CD4-positive, alpha-beta memory T cell (primary cell): ENCODE results near the gene SASH1. TPM values are rescaled to one million over a fixed set of nuclear protein-coding genes. Genes with fewer than 3 reads are reported as not detected.
"Not testable (repeated sequence)": the region's sequence is repeated elsewhere in the genome, so short reads cannot be mapped to it uniquely, and the experiment has no call there.

Source experiments
- CTCF ChIA-PET: fragments of 350-600 bp; sonication (Branson Sonifier 250); formaldehyde crosslinking; loops from one replicate; lab custom pipeline; 2021; ENCODE audit warnings: inconsistent platforms; ENCODE audit not compliant: partially characterized antibody; lab: Charles Lee
- POLR2A ChIA-PET: fragments of 350-600 bp; sonication (Branson Sonifier 250); formaldehyde crosslinking; loops from one replicate; lab custom pipeline; 2021; ENCODE audit not compliant: partially characterized antibody; lab: Charles Lee
- DNase-seq, 5 donors: peaks; one replicate each; pipeline versions ENCODE4 v3.0.0 to v3.0.0-alpha.2; 2020 to 2022; ENCODE audit warnings: mixed read lengths in 1 of 5
- H3K27ac ChIP-seq: one replicate; pipeline ENCODE4 v1.7.0; 2013; ENCODE audit warnings: low read depth, low read length
- H3K27me3 ChIP-seq: 2 replicates; pipeline ENCODE4 v1.7.0; 2013; ENCODE audit warnings: mild to moderate bottlenecking, low read length, moderate library complexity; ENCODE audit not compliant: insufficient read depth
- H3K36me3 ChIP-seq: 2 replicates; pipeline ENCODE4 v1.7.0; 2013; ENCODE audit warnings: mild to moderate bottlenecking, low read length, moderate library complexity; ENCODE audit not compliant: insufficient read depth
- H3K4me1 ChIP-seq: 2 replicates; pipeline ENCODE4 v1.7.0; 2013; ENCODE audit warnings: mild to moderate bottlenecking, low read length, moderate library complexity; ENCODE audit not compliant: insufficient read depth
- H3K4me3 ChIP-seq, 2 donors: one replicate each; pipeline ENCODE4 v1.7.0; 2013; ENCODE audit warnings: low read length in 2 of 2, mild to moderate bottlenecking in 1 of 2
- H3K9me3 ChIP-seq, 2 donors: one replicate each; pipeline ENCODE4 v1.7.0; 2013; ENCODE audit warnings: low read length in 2 of 2, control low read depth in 1 of 2; ENCODE audit not compliant: control insufficient read depth in 1 of 2
- H3K27ac Mint-ChIP-seq, 7 donors: one replicate each; pipeline ENCODE4 v1.8.0; 2020 to 2021; ENCODE audit warnings: mixed read lengths in 7 of 7, mild to moderate bottlenecking in 6 of 7, inconsistent platforms in 3 of 7, moderate library complexity in 3 of 7
- H3K27me3 Mint-ChIP-seq, 2 donors: one replicate each; pipeline ENCODE4 v1.8.0; 2020 to 2021; ENCODE audit warnings: mixed read lengths in 2 of 2
- H3K36me3 Mint-ChIP-seq, 2 donors: one replicate each; pipeline ENCODE4 v1.8.0; 2020 to 2021; ENCODE audit warnings: mixed read lengths in 2 of 2, inconsistent platforms in 1 of 2, mild to moderate bottlenecking in 1 of 2
- H3K4me1 Mint-ChIP-seq, 4 donors: one replicate each; pipeline ENCODE4 v1.8.0; 2020 to 2021; ENCODE audit warnings: mixed read lengths in 4 of 4, mild to moderate bottlenecking in 1 of 4
- H3K4me3 Mint-ChIP-seq, 8 donors: one replicate each; pipeline ENCODE4 v1.8.0; 2020 to 2021; ENCODE audit warnings: mixed read lengths in 8 of 8, mild to moderate bottlenecking in 7 of 8, moderate library complexity in 6 of 8, inconsistent platforms in 3 of 8
- H3K9me3 Mint-ChIP-seq, 8 donors: one replicate each; pipeline ENCODE4 v1.8.0; 2020 to 2021; ENCODE audit warnings: mixed read lengths in 8 of 8, mild to moderate bottlenecking in 5 of 8, inconsistent platforms in 3 of 8, moderate library complexity in 1 of 8
- intact Hi-C: fragments of 100-400 bp; cut with micrococcal nuclease; formaldehyde crosslinking; loops from one replicate; pipeline ENCODE4 v1.15.1; 2023
- polyA plus RNA-seq, 2 donors: library from polyadenylated mRNA; unstranded; fragments of 300-500 nt; fragmentation: Illumina TruSeq; gene quantifications; one replicate each; pipeline ENCODE4 v1.2.3, GENCODE V29; 2021
- total RNA-seq, 2 experiments: library from RNA; stranded (reverse); gene quantifications; one replicate each; pipeline ENCODE4 v1.2.3, GENCODE V29; 2021

The SASH1 gene
- total and polyA plus RNA-seq, 4 experiments from 2014 or later, result 0.26 to 4.9 (median 1.7) TPM

DNA sequence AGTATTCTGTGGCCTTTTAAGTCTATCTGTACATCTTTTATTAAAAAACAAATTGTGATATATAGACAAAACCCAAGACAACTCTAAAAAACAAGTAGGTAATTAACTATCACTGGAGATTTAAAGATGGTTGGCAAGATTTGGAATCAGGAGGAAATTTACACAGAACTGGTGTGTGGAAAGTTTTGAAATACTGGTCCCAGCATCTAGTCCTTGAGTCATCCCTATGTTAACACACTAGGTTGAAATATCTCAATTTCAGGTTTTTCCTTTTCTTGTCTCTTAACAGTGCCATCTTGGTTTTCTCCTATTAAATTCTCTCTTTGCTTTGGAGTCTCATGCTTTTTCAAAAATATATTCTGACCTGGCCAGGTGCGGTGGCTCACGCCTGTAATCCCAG lies 27.5 kb downstream of the SASH1 start:
- POLR2A ChIA-PET, result no interaction called here
- peaks cover 0 to 12% of the 10 kb centered on the region in 2 donors for H3K27me3 Mint-ChIP-seq
- CTCF ChIA-PET, result no interaction called here
- H3K4me3 Mint-ChIP-seq, result no peak overlapping the region
- H3K27ac Mint-ChIP-seq, result peak overlapping the region in 1 of 7 donors; percentile 47
- peaks cover 0 to 3% (median 0%) of the 10 kb centered on the region in 8 donors for H3K9me3 Mint-ChIP-seq
- intact Hi-C loops, result no loop called here
- H3K9me3 ChIP-seq, result no peaks in the 10 kb centered on the region
- no peaks in the 10 kb centered on the region for H3K36me3 ChIP-seq
- no peak for DNase-seq
- H3K4me1 ChIP-seq, result no peaks in the 10 kb centered on the region
- H3K36me3 Mint-ChIP-seq, result no peaks in the 10 kb centered on the region
- H3K27ac ChIP-seq, result no peak overlapping the region
- no peaks in the 10 kb centered on the region for H3K27me3 ChIP-seq
- no peak overlapping the region for H3K4me3 ChIP-seq
- H3K4me1 Mint-ChIP-seq, result peaks cover 3 to 26% (median 12%) of the 10 kb centered on the region in 4 donors

DNA sequence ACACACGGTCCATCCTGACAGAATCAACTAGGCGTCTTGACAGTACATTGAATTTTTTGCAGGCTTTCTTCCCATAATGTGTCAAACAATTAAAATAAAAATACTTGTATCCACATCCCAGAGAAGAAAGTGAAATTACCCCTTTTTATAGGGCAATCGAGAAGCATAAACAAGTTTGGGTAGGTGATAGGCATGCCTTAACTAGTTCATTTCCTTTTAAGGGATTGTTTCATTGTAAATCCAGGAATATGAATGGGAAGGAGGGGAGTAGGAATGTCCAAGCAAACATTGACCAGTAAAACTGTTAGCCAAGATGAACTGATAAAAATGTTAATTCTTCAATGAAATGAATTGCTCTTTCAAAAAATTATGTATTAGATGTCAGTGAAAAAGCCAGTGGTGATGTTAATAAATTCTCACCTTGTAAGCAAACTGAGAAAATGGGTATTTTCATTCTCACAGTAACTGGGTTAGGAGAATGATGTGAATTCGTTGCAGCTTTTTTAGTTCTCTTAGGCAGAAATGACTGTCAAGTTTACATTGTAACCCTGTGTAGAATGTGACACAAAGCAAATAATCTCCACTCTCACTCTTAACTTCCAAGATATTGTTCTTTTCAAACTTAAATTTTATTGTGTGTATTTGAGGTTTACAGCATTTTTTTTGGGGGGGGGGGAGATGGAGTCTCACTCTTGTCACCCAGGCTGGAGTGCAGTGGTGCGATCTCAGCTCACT lies 31.6 kb downstream of the SASH1 start:
- Histone ChIP-seq H3K9me3 (no peaks in the 10 kb centered on the region), H3K27me3 (no peaks in the 10 kb centered on the region), H3K4me3 (no peak overlapping the region), H3K27ac (no peak overlapping the region), H3K36me3 (no peaks in the 10 kb centered on the region), H3K4me1 (no peaks in the 10 kb centered on the region)
- peaks cover 0 to 4% of the 10 kb centered on the region in 2 donors for H3K36me3 Mint-ChIP-seq
- no peak overlapping the region for H3K4me3 Mint-ChIP-seq
- intact Hi-C loops, result no loop called here
- peaks cover 0 to under 1% (median under 1%) of the 10 kb centered on the region in 4 donors for H3K4me1 Mint-ChIP-seq
- DNase-seq, result no peak
- H3K27me3 Mint-ChIP-seq, result peaks cover 0 to under 1% of the 10 kb centered on the region in 2 donors
- peaks cover 0 to 18% (median 6%) of the 10 kb centered on the region in 8 donors for H3K9me3 Mint-ChIP-seq
- POLR2A ChIA-PET, result no interaction called here
- CTCF ChIA-PET, result no interaction called here
- no peak overlapping the region for H3K27ac Mint-ChIP-seq

DNA sequence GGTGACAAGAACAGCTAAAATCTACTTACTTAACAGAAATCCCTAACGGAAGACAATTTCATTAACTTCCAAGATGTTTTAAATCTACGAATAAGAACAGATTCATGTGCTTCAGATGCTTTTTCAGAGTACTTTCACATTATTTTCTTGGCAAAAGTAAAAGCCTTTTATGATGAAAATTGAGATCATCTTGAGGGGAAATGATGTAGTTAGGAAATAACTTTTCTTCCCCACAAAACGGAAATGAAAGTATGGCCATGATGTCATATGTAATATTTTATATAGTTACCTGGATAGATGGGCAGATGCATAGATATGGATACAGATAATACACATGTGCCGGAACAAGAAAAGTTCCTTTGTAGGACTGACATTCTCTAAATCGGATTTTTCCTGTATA lies 32.8 kb downstream of the SASH1 start:
- Mint-ChIP-seq H3K4me1 (no peaks in the 10 kb centered on the region), H3K27me3 (no peaks in the 10 kb centered on the region), H3K9me3 (peaks cover 0 to 22% (median 6%) of the 10 kb centered on the region in 8 donors), H3K27ac (no peak overlapping the region), H3K36me3 (peaks cover 0 to 4% of the 10 kb centered on the region in 2 donors), H3K4me3 (no peak overlapping the region)
- Histone ChIP-seq H3K4me1 (no peaks in the 10 kb centered on the region), H3K27me3 (no peaks in the 10 kb centered on the region), H3K9me3 (no peaks in the 10 kb centered on the region), H3K4me3 (no peak overlapping the region), H3K36me3 (no peaks in the 10 kb centered on the region), H3K27ac (no peak overlapping the region)
- POLR2A ChIA-PET, result no interaction called here
- CTCF ChIA-PET, result no interaction called here
- intact Hi-C loops, result no loop called here
- no peak for DNase-seq

DNA sequence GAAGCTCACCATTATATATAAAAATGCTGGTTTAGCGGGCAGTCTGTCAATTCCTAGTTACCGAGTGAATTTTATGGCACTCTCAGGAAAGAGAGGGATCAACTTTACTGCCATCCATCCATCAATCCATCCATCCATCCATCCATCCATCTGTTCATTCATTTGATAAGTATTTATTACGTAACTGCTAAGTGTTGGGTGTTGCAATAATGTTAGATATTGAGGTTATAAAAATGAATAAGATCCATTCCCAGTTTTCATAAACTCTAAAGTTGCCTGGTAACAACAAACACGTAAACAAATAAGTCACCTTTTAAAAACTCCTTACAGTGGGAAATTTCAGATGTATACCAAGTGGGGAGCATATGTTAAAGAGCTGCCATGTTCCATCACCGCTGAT lies 36.8 kb downstream of the SASH1 start:
- no peak overlapping the region for H3K4me3 ChIP-seq
- Mint-ChIP-seq H3K4me1 (no peaks in the 10 kb centered on the region), H3K36me3 (peaks cover 0 to 4% of the 10 kb centered on the region in 2 donors), H3K27ac (no peak overlapping the region), H3K27me3 (peaks cover 0 to 2% of the 10 kb centered on the region in 2 donors), H3K4me3 (no peak overlapping the region), H3K9me3 (peaks cover 0 to 22% (median 6%) of the 10 kb centered on the region in 8 donors)
- H3K27ac ChIP-seq, result no peak overlapping the region
- no peaks in the 10 kb centered on the region for H3K9me3 ChIP-seq
- no peaks in the 10 kb centered on the region for H3K36me3 ChIP-seq
- POLR2A ChIA-PET, result no interaction called here
- intact Hi-C loops, result no loop called here
- no peak for DNase-seq
- CTCF ChIA-PET, result no interaction called here
- no peaks in the 10 kb centered on the region for H3K27me3 ChIP-seq
- H3K4me1 ChIP-seq, result no peaks in the 10 kb centered on the region

DNA sequence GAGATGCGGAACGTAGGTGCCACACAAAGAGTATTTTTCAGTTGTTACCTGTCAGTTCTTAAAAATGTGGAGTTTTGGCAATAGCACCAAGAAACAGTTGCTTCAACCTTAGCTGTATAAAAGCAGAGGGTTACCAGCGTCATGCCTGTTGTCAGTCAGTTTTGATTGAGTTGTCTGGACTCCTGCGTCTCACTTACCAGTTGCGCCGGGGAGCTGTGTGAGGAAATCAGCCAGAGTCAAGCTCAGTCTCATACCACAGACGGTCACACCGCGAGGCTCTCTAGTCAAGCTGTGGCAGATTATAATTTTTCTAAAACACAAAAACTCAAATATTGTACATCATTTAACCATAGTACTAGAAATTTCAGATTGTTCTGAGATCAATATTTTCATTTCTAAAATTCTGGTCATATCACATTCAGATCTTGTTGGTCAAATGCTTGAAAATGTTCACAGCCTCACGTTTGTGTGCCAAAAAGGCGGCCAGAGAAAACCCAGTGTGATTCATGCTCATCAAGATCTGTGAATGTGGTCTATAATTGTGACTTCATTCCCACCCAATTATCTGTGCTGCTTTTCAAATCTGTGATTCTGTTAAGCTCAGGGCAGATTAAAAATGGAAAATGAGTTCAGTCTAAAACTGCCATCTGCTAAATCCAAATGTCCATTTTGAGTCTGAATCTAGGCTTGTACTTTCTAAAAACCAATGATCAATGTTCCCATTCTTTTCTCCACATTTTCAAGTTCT lies 37.5 kb downstream of the SASH1 start:
- peak overlapping the region in 1 of 8 donors; percentile 18 for H3K4me3 Mint-ChIP-seq
- no peaks in the 10 kb centered on the region for H3K4me1 Mint-ChIP-seq
- peaks cover 0 to 2% of the 10 kb centered on the region in 2 donors for H3K27me3 Mint-ChIP-seq
- Histone ChIP-seq H3K9me3 (no peaks in the 10 kb centered on the region), H3K4me3 (no peak overlapping the region), H3K36me3 (no peaks in the 10 kb centered on the region), H3K4me1 (no peaks in the 10 kb centered on the region), H3K27ac (no peak overlapping the region), H3K27me3 (no peaks in the 10 kb centered on the region)
- ChIA-PET POLR2A (no interaction called here), CTCF (no interaction called here)
- H3K9me3 Mint-ChIP-seq, result peaks cover 0 to 22% (median 6%) of the 10 kb centered on the region in 8 donors
- peaks cover 0 to 4% of the 10 kb centered on the region in 2 donors for H3K36me3 Mint-ChIP-seq
- DNase-seq, result no peak
- no peak overlapping the region for H3K27ac Mint-ChIP-seq
- intact Hi-C loops, result no loop called here

DNA sequence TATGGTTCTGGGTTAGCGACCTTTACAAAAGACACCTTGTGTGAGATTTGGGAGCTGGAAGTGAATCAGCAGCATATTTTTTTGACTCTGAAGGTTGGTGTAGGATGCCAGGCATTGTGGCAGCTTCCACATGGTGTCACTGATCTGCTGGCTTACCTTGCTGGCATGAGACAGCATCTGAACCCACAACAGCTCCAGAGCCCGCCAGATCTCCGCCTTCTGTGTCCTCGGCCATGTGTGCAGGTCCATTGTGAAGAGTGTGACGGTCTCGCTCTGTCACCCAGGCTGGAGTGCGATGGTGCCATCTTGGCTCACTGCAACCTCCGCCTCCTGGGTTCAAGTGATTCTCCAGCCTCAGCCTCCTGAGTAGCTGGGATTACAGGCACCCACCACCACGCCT lies 39.4 kb downstream of the SASH1 start:
- intact Hi-C loops, H3K4me3 ChIP-seq, H3K9me3 ChIP-seq, POLR2A ChIA-PET, H3K27ac ChIP-seq, H3K27me3 ChIP-seq, H3K27ac Mint-ChIP-seq, H3K36me3 Mint-ChIP-seq, DNase-seq, H3K36me3 ChIP-seq, H3K4me3 Mint-ChIP-seq, H3K27me3 Mint-ChIP-seq, H3K4me1 ChIP-seq, CTCF ChIA-PET, H3K4me1 Mint-ChIP-seq: not testable (repeated sequence)
- H3K9me3 Mint-ChIP-seq, result peaks cover 0 to 17% (median 6%) of the 10 kb centered on the region in 8 donors

DNA sequence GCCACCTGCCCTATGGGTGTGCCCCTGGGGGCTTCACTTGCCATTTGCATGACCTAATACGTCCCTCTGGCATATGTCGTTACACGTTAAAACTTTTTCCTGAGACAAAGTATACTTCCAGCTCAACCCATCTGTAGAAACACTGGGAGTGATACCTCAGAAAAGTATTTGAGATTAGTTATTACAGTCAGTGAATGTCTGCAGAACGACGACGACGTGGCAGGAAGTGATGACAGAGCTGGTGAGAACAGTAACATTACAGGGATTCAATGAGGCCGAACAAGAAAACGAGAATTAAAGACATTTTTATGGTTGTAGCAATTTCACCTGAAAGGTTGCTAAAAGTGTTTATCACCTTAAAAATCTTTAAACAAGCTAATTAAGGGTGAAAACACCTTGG lies 40.2 kb downstream of the SASH1 start:
- DNase-seq, result no peak
- Mint-ChIP-seq H3K9me3 (peaks cover 0 to 11% (median 1%) of the 10 kb centered on the region in 8 donors), H3K4me3 (no peak overlapping the region), H3K36me3 (no peaks in the 10 kb centered on the region), H3K27me3 (peaks cover 0 to 4% of the 10 kb centered on the region in 2 donors), H3K27ac (no peak overlapping the region), H3K4me1 (no peaks in the 10 kb centered on the region)
- Histone ChIP-seq H3K9me3 (no peaks in the 10 kb centered on the region), H3K27me3 (no peaks in the 10 kb centered on the region), H3K27ac (no peak overlapping the region), H3K4me1 (no peaks in the 10 kb centered on the region), H3K4me3 (no peak overlapping the region), H3K36me3 (no peaks in the 10 kb centered on the region)
- POLR2A ChIA-PET, result no interaction called here
- CTCF ChIA-PET, result no interaction called here
- intact Hi-C loops, result no loop called here
